Skin epidermis (tissue), 12 donors: ENCODE results near the gene DUSP28.

ENCODE experiments used
- H3K27ac ChIP-seq, 21 experiments: fragments of 200-600 bp; sonication (generic) in 11 of 21; one replicate each; pipeline ENCODE4 v1.5.0; 2020; ENCODE audit warnings: mild to moderate bottlenecking in 3 of 21, inconsistent platforms in 2 of 21, moderate library complexity in 2 of 21
- H3K4me3 ChIP-seq, 7 experiments: fragments of 200-600 bp; sonication (generic) in 2 of 7; one replicate each; pipeline ENCODE4 v1.5.0; 2020; ENCODE audit warnings: inconsistent platforms in 2 of 7, mild to moderate bottlenecking in 2 of 7, moderate library complexity in 1 of 7

Gene DUSP28

GRCh38 chr2:240604939-240605716, 45.0 kb downstream of the DUSP28 start:
- no peak overlapping the region for H3K27ac ChIP-seq
- H3K4me3 ChIP-seq = no peak overlapping the region

GRCh38 chr2:240605867-240606743, 45.9 kb downstream of the DUSP28 start:
- Histone ChIP-seq H3K4me3 (no peak overlapping the region), H3K27ac (no peak overlapping the region)

- no peak overlapping the region for H3K27ac ChIP-seq
- no peak overlapping the region for H3K4me3 ChIP-seq
These were observed 51.5 kb downstream of the DUSP28 start for GRCh38 chr2:240611601-240612210.
